ENCODE measurements around the gene SLC25A51.
A peak's percentile ranks its signal among the peaks of the same experiment; 100 is the strongest.
"Not testable (repeated sequence)": the region's sequence is repeated elsewhere in the genome, so short reads cannot be mapped to it uniquely, and the experiment has no call there.

SLC25A51 gene

GRCh38 chr9:37906312-37907239 lies 2.6 kb upstream of the SLC25A51 start:
- Mint-ChIP-seq H3K4me3 (peak overlapping the region; percentile 46), H3K9me3 (ENCODE audit: low read depth) (no peaks in the 10 kb centered on the region), H3K27ac (no peak overlapping the region), H3K27me3 (no peaks in the 10 kb centered on the region), H3K4me1 (ENCODE audit: low read depth) (peaks cover 22% of the 10 kb centered on the region), H3K36me3 (no peaks in the 10 kb centered on the region)

GRCh38 chr9:37905776-37906175 lies 1.8 kb upstream of the SLC25A51 start:
- H3K27ac Mint-ChIP-seq, result no peak overlapping the region
- no peaks in the 10 kb centered on the region for H3K27me3 Mint-ChIP-seq
- H3K4me3 Mint-ChIP-seq, result no peak overlapping the region
- no peaks in the 10 kb centered on the region for H3K9me3 Mint-ChIP-seq (ENCODE audit: low read depth)
- H3K4me1 Mint-ChIP-seq (ENCODE audit: low read depth), result peaks cover 23% of the 10 kb centered on the region
- H3K36me3 Mint-ChIP-seq, result no peaks in the 10 kb centered on the region

DNA sequence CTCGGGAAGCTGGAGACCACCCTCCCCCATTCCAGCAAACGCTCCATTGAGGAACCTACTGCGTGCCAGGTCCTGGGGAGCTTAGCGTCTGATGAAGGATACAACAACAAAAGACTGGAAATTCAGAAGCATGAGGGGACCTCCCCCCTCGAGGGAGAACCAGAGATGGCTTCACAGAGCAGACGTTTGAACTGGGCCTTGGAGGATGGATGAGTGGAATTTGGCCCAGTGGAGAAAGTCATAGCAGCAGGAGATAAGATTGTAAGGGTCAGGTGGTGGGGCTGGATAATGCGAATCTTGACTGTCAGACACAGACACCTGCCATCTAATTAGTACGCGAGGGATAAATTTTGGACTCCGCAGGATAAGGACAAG lies 1.2 kb upstream of the SLC25A51 start:
- Mint-ChIP-seq H3K4me1 (ENCODE audit: low read depth) (peaks cover 26% of the 10 kb centered on the region), H3K4me3 (peak overlapping the region; percentile 89), H3K27ac (peak overlapping the region; percentile 3), H3K9me3 (ENCODE audit: low read depth) (no peaks in the 10 kb centered on the region), H3K27me3 (no peaks in the 10 kb centered on the region), H3K36me3 (no peaks in the 10 kb centered on the region)

- H3K4me3 Mint-ChIP-seq, result peak overlapping the region; percentile 89
- H3K27ac Mint-ChIP-seq, result peak overlapping the region; percentile 92
- no peaks in the 10 kb centered on the region for H3K9me3 Mint-ChIP-seq (ENCODE audit: low read depth)
- no peaks in the 10 kb centered on the region for H3K27me3 Mint-ChIP-seq
- H3K36me3 Mint-ChIP-seq, result no peaks in the 10 kb centered on the region
- H3K4me1 Mint-ChIP-seq (ENCODE audit: low read depth), result peaks cover 26% of the 10 kb centered on the region
These were observed 661 bp upstream of the SLC25A51 start for GRCh38 chr9:37904445-37905130.

GRCh38 chr9:37902796-37903646 lies 906 bp downstream of the SLC25A51 start:
- Mint-ChIP-seq H3K36me3 (peaks cover 3% of the 10 kb centered on the region), H3K27ac (peak overlapping the region; percentile 85), H3K4me1 (ENCODE audit: low read depth) (peaks cover 26% of the 10 kb centered on the region), H3K4me3 (peak overlapping the region; percentile 89), H3K9me3 (ENCODE audit: low read depth) (no peaks in the 10 kb centered on the region), H3K27me3 (no peaks in the 10 kb centered on the region)

DNA sequence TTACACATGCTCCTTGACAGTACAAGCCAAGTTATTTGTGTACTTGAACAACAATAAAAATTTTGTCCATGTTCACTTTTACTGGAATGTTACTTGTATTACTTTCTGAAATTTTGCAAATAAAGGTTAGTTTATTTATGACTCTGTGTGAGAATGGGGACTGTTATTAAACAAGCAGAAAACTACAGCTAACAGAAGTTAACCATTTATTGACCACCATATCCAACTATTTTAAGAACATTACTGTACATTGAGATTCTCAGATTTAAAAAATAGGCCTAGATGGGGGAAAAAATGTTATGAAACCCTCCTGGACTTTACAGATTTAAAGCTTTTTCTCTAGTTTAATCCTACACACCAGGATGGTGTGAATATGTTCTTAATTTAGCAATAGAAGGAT lies 1.8 kb downstream of the SLC25A51 start:
- peaks cover 6% of the 10 kb centered on the region for H3K36me3 Mint-ChIP-seq
- no peaks in the 10 kb centered on the region for H3K27me3 Mint-ChIP-seq
- no peaks in the 10 kb centered on the region for H3K9me3 Mint-ChIP-seq (ENCODE audit: low read depth)
- H3K4me1 Mint-ChIP-seq (ENCODE audit: low read depth), result peaks cover 26% of the 10 kb centered on the region
- no peak overlapping the region for H3K27ac Mint-ChIP-seq
- H3K4me3 Mint-ChIP-seq, result peak overlapping the region; percentile 89

DNA sequence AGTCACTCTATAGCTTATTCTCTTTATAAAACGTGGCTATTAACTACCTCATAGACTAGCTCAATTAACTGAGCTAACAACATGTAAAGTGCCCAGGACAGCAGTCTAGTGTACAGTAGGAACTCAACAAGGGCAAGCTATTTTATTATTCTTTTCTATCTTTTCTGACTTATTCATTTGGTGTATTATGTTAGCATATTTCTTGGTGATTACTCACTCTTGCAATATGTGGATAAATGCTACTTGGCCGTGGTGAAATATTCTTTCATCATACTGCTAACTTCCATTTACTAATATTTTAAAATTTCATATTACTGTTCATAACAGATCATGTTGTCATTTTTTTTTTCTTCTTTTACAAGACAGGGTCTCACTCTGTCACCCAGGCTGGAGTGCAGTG lies 4.9 kb downstream of the SLC25A51 start:
- no peak overlapping the region for H3K27ac Mint-ChIP-seq
- peaks cover 6% of the 10 kb centered on the region for H3K36me3 Mint-ChIP-seq
- H3K9me3 Mint-ChIP-seq (ENCODE audit: low read depth), result no peaks in the 10 kb centered on the region
- H3K27me3 Mint-ChIP-seq, result no peaks in the 10 kb centered on the region
- no peak overlapping the region for H3K4me3 Mint-ChIP-seq
- H3K4me1 Mint-ChIP-seq (ENCODE audit: low read depth), result peaks cover 19% of the 10 kb centered on the region

DNA sequence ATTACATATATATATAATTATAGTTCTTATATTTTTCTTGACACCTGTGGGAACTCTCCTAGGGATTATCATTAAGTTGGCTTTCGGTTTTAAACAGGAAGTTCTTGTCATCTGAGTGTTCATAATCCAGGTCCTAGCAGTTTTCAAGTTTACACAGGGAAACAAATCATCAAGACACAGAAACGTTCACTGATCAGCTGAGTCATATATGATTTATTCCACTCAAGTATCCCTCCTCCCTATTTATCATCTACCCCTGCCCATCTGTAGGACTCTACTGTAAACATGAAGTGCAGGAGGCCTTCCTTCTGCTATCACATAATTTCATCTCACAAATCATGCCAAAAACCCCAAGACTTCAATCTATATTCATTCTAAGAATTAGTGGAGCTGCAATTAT lies 6.3 kb downstream of the SLC25A51 start:
- Mint-ChIP-seq H3K4me1 (ENCODE audit: low read depth) (peaks cover 15% of the 10 kb centered on the region), H3K27me3 (no peaks in the 10 kb centered on the region), H3K27ac (no peak overlapping the region), H3K4me3 (no peak overlapping the region), H3K9me3 (ENCODE audit: low read depth) (no peaks in the 10 kb centered on the region), H3K36me3 (peaks cover 10% of the 10 kb centered on the region)

- Mint-ChIP-seq H3K9me3 (ENCODE audit: low read depth) (no peaks in the 10 kb centered on the region), H3K36me3 (peaks cover 22% of the 10 kb centered on the region), H3K4me1 (ENCODE audit: low read depth) (peaks cover 4% of the 10 kb centered on the region), H3K27ac (no peak overlapping the region), H3K4me3 (no peak overlapping the region), H3K27me3 (no peaks in the 10 kb centered on the region)
These were observed 11.9 kb downstream of the SLC25A51 start for GRCh38 chr9:37892063-37892462.

- H3K36me3 Mint-ChIP-seq, result peaks cover 22% of the 10 kb centered on the region
- not testable (repeated sequence) for H3K27ac Mint-ChIP-seq; H3K9me3 Mint-ChIP-seq (ENCODE audit: low read depth); H3K4me1 Mint-ChIP-seq (ENCODE audit: low read depth); H3K4me3 Mint-ChIP-seq; H3K27me3 Mint-ChIP-seq
These were observed 12.9 kb downstream of the SLC25A51 start for GRCh38 chr9:37891042-37891441.

DNA sequence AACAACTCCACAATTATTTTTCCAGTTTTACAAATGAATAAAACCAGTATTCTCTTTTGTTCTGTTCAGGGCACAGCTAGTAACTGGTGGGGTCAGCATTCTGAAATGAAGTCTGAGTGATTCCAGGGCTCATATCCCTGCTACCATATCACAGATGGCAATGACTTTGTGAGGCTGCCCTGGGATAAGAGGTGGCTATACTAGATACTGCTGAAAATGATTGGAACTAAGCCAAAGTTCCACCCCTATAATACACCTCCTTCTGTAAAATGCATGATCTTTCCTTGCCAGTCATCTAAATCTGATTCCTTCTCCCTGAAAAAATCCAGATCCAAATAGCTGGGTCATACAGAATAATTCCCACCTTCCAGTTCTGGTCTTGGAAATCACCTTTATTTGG lies 14.4 kb downstream of the SLC25A51 start:
- H3K9me3 Mint-ChIP-seq (ENCODE audit: low read depth), result no peaks in the 10 kb centered on the region
- H3K27me3 Mint-ChIP-seq, result no peaks in the 10 kb centered on the region
- H3K4me1 Mint-ChIP-seq (ENCODE audit: low read depth), result peaks cover 5% of the 10 kb centered on the region
- H3K27ac Mint-ChIP-seq, result no peak overlapping the region
- H3K4me3 Mint-ChIP-seq, result no peak overlapping the region
- peaks cover 26% of the 10 kb centered on the region for H3K36me3 Mint-ChIP-seq

- Mint-ChIP-seq H3K27ac (peak overlapping the region; percentile 10), H3K36me3 (peaks cover 23% of the 10 kb centered on the region)
- H3K9me3 Mint-ChIP-seq (ENCODE audit: low read depth); H3K4me3 Mint-ChIP-seq; H3K27me3 Mint-ChIP-seq; H3K4me1 Mint-ChIP-seq (ENCODE audit: low read depth): not testable (repeated sequence)
These were observed 15.8 kb downstream of the SLC25A51 start for GRCh38 chr9:37887977-37888583.

DNA sequence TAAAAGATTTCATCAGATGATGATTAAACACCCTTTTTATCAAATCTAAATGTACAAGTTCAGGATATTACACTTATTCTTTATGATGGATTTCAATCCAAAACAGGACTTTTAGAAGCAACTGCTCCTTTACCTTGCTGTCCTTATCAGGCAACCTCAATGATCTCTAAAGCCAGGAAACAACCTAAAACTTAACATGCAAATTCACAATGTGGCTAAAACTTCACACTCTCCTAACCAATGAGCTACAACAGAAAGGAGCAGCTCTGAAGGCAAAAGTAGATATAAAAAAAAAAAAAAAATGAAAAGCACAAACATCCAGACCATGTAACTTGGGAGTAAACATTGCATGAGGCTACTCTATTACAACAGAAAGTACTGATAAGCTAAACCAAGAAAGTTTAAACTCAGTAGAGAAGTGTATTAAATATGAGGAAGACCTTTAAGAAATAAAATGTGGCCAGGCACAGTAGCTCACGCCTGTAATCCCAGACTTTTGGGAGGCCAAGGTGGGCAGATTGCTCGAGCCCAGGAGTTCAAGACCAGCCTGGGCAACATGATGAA lies 22.9 kb downstream of the SLC25A51 start:
- no peak overlapping the region for H3K4me3 Mint-ChIP-seq
- peaks cover 12% of the 10 kb centered on the region for H3K36me3 Mint-ChIP-seq
- no peaks in the 10 kb centered on the region for H3K27me3 Mint-ChIP-seq
- peak overlapping the region; percentile 46 for H3K27ac Mint-ChIP-seq
- H3K9me3 Mint-ChIP-seq (ENCODE audit: low read depth), result no peaks in the 10 kb centered on the region
- H3K4me1 Mint-ChIP-seq (ENCODE audit: low read depth), result peaks cover 3% of the 10 kb centered on the region

DNA sequence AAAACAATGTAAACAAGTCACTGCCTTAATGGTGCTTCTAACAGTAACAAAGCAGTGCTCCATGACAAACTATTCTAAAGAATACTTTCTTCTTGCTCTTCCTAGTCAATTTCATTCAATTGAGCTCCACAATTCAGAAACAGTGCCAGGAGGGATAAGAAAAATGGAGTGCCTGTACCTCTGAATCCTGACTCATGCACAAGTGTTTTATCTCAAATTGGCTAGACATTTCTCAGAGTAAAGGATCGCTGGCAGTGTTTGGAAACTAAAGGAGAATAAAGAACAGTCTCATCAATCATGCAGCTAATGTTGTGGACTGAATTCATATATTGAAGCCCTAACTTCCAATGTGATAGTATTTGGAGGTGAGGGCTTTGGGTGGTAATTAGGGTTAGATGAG lies 27.6 kb downstream of the SLC25A51 start:
- H3K4me1 Mint-ChIP-seq (ENCODE audit: low read depth), result no peaks in the 10 kb centered on the region
- no peak overlapping the region for H3K27ac Mint-ChIP-seq
- peaks cover 8% of the 10 kb centered on the region for H3K36me3 Mint-ChIP-seq

More for the DNA sequence above, 27.6 kb downstream of the SLC25A51 start:
- H3K27me3 Mint-ChIP-seq, result no peaks in the 10 kb centered on the region
- no peaks in the 10 kb centered on the region for H3K9me3 Mint-ChIP-seq (ENCODE audit: low read depth)
- H3K4me3 Mint-ChIP-seq, result no peak overlapping the region
